Hepatocyte (in vitro differentiated cells): ENCODE results near the gene BAZ1B.

ENCODE experiments used
- CTCF ChIP-seq: fragments of 200-600 bp; sonication (generic); IDR thresholded peaks from 2 replicates; pipeline ENCODE4 v1.5.1; 2016; ENCODE audit warnings: antibody characterized with exemption, mild to moderate bottlenecking; ENCODE audit not compliant: poor library complexity
- EZH2phosphoT487 ChIP-seq: fragments of 200-600 bp; sonication (generic); IDR thresholded peaks from one replicate; pipeline ENCODE4 v1.6.1; 2018; ENCODE audit warnings: antibody characterized with exemption, mild to moderate bottlenecking, low read depth, moderate library complexity; ENCODE audit not compliant: unreplicated experiment, severe bottlenecking

GRCh38 chr7:73432676-73433075 is 89.4 kb downstream of the BAZ1B start:
- TF ChIP-seq CTCF (no peak), EZH2phosphoT487 (no peak)
